DOHH2 (cell line): ENCODE results near the gene CORT.

Experiments used
- EZH2phosphoT487 ChIP-seq: fragments of 200-600 bp; sonication (generic); IDR thresholded peaks from 2 replicates; pipeline ENCODE4 v1.6.1; 2017; ENCODE audit warnings: borderline replicate concordance, mild to moderate bottlenecking, antibody characterized with exemption, low read length, moderate library complexity, mixed read lengths
- TF ChIP-seq, protein P1 (sequence below): fragments of 200-600 bp; sonication (generic); IDR thresholded peaks from one replicate; pipeline ENCODE4 v1.5.1; 2014; ENCODE audit warnings: antibody characterized with exemption, mild to moderate bottlenecking, low read depth, low read length; ENCODE audit not compliant: poor library complexity, severe bottlenecking

DNA sequence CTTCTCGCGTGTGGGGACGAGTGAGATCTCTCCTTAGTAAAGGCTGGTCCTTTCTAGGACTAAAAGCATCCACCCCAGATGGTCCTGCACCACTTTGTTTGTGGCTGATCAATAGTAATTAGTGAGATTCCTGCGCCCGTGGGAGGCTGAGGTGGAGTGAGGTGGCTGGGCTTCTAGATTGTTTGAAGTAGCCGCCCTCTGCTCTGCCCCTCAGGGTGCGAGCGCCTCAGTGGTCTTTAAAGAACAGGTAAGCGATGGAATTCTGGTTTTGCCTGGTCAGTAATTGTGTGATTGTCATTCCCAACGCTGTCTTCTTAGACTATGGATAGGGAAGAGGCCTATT is 45.6 kb downstream of the CORT start:
- TF ChIP-seq, protein P1, sequence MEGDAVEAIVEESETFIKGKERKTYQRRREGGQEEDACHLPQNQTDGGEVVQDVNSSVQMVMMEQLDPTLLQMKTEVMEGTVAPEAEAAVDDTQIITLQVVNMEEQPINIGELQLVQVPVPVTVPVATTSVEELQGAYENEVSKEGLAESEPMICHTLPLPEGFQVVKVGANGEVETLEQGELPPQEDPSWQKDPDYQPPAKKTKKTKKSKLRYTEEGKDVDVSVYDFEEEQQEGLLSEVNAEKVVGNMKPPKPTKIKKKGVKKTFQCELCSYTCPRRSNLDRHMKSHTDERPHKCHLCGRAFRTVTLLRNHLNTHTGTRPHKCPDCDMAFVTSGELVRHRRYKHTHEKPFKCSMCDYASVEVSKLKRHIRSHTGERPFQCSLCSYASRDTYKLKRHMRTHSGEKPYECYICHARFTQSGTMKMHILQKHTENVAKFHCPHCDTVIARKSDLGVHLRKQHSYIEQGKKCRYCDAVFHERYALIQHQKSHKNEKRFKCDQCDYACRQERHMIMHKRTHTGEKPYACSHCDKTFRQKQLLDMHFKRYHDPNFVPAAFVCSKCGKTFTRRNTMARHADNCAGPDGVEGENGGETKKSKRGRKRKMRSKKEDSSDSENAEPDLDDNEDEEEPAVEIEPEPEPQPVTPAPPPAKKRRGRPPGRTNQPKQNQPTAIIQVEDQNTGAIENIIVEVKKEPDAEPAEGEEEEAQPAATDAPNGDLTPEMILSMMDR: no peak
- no peak for TF ChIP-seq EZH2phosphoT487
